Activated CD8-positive, alpha-beta memory T cell treated with anti-CD3 and anti-CD28 coated beads for 24 hours (primary cell): ENCODE data around the gene MAP2K1.

ENCODE experiments used
- DNase-seq: peaks from one replicate; pipeline ENCODE4 v3.0.0-alpha.2; 2020

Gene MAP2K1

DNA sequence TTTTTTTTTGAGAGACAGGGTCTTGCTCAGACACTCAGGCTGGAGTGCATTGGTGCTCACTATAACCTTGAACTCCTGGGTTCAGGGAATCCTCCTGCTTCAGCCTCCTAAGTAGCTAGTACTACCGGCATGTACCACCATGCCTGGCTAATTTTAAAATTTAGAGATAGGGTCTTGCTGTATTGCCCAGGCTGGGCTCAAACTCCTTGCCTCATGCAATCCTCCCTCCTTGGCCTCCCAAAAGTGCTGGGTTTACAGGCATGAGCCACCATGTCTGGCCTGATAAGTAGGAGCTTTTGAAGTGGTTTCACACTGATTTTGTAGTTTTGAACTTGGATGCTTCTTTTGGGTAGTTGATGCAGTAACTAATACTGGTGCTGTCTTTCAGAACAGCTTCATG, 7.8 kb downstream of the MAP2K1 start:
- DNase-seq, result no peak

DNA sequence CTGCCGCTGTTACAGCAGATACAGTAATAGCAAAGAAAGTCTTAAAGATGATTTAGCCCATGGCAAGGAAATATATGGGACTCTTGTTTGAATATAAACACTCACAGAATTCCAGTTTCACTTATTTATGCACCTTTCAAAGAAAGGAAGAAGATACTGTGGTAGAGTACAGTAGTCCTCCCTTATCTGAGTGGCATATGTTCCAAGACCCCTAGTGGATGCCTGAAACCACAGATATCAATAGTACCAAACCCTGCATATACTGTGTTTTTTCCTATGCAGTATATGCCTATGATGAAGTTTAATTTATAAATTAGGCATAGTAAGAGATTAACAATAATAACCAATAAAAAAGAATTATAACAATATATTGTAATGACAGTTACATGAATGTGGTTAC, 8.2 kb downstream of the MAP2K1 start:
- DNase-seq, result no peak

DNA sequence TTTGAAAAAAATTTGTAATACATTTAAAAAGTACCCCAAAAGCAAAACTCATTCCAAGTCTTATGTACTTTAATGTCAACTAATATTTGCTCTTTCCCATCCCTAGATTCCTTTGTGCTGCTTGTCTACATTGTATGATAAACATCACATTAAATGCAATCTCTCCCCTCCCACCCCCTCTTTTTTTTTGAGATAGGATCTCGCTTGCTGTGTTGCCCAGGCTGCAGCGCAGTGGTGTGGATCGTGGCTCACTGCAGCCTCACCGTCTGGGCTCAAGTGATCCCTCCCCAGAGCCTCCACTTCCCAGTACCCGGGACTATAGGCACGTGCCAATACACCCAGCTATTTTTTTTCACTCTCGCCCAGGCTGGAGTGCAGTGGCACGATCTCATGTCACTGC, 12.6 kb downstream of the MAP2K1 start:
- DNase-seq, result no peak

DNA sequence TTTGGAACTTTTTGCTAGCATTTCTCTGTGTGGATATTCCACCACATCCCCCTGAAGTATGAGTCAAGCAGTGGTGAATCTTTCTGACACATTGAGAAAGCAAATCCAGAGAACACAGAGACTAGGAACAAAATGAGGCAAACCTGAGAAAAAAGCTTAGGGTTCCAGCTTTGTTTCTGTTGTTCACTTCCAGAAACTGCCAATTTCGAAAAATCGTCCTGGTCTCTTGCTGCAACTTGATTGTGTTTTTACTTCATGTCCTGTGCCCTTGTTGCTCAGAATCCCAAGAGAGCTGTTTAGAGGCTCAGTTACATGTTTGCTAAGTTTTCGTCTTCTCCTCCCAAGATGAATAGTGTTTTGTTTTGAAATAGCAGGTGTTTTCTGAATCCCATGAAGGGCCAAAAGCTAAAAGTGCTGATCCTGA, 13.7 kb downstream of the MAP2K1 start:
- no peak for DNase-seq

DNA sequence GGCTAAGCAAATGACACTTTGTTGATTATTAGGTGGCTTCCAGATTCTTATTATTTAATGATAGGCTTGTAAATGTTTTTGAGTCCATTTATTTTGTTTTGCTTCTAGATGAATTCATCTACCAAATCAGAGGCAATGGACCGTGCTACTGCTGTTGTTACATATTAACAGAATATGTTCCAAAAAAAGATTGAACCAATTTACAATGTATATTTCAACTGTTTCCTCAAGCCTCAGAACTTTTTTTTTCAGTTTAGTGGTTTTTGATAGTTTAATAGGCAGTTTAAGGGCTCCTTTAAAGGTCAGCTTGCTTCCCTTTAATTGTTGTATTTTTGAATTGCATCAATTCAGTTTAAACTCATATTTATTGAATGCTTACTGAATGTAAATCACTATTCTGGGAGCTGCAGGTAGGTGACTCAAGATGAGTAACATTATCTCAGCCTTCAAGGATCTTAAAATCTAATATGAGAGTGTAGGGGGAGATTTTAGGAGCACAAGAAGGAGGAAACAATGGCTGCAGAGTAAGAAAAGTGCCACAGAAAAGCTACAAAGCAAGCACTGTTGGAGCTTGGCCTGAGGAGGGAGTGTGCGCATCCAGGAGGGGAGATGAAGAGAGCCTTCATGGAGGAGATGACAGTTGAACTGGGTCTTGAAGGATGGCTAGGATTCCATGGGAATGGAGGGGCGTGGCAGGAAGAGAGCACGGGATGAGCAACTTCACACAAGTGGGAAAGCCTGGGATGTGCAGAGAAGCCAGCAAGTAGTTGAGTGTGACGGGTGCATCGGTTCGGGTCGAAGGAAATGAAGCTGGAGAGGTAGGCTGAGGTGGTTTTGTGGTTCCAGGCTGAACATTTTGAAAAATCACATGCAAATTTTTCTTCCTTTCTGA, 14.7 kb downstream of the MAP2K1 start:
- no peak for DNase-seq

DNA sequence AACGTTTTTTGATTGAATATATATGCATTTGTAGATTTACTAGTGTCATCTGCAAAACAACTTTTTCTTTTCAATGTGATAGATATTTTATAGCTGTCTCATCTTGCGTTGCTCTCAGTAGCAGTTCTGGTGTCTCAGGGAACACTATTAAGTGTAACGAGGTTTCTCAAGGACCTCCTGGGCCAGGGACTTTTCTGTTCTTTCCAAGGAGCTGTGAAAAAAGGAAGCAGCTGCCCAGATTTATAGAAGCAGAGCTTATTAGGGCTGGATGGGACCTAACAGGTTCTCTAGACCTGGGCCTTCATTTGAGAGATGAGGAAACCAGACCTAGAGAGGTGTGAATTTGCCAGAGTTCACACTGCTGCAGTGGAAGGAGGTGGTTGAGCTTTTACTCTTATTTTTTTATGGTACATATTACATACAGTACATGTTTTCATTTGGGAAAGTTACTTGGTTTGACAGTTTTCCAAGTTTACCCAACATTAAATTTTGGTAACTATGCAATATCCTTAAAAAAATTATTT, 16.1 kb downstream of the MAP2K1 start:
- no peak for DNase-seq

DNA sequence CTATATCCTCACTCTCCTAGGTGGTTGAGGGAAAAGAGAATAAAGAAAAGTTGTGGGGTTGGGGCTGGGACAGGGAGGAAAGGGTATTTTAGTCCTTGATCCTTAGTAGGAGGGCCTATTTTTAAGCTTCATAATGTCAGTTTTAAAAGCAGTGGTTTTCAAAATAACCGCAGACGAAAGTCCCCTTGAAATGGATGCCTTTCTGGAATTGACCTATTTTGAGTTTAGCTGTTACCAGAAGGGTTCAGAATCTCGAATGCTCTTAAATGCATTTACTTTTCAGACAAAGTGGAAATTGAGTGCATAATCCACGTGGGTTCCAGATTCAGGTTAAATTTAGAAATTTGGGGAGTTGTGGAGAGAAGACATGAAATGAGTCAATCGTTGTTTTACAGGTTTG, 16.6 kb downstream of the MAP2K1 start:
- DNase-seq, result no peak

DNA sequence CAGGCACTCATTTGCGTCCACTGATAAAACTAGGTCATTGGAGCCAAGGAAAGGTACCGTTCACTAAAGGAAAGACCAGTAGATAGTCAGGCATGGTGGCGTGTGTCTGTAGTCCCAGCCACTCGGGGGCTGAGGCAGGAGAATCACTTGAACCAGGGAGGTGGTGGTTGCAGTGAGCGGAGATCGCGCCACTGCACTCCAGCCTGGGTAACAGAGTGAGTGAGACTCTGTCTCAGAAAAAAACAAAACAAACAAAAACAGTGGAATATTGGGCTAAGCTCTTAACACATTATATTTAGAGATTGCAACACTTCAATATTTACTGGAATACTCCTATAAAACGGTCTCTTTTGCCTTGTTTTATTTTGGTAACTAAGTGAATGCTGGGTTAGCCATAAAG, 17.4 kb downstream of the MAP2K1 start:
- no peak for DNase-seq

DNA sequence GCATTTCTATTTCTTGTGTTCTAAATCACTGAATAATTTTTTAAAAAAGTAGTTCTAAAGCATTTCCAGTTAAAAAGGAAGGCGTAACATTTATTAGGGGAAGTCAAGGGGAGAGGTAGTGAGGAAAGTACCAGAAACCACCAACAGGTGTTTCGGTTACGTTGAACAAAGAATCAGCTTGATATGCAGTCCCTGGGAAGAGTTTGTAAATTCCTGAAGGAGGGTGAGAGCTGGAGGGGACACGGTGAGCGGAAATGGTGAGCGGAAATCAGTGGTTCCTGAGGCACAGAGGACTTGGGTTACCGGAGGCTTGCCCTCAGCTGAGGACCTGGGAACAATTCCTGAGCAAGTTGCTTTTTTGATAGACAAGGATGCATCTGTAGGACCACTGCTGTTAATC, 17.8 kb downstream of the MAP2K1 start:
- DNase-seq, result no peak

DNA sequence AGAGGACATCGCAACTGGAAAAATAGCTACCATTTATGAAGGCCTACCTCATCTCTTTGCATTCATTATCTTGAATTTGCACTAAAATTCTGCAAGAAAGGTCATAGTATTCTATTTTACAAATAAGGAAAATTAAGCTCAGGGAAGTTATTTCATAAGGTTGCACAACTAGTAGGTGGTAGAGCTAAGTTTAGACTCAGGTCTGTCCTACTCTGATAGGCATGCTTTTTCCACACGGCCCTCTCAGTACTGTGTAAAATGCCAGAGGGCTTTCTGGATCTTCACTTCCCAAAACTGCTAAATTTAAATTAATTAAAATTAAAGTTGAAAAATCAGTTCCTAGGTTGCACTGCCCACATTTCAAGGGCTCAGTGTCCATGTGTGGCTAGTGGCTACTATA, 18.3 kb downstream of the MAP2K1 start:
- DNase-seq, result no peak

DNA sequence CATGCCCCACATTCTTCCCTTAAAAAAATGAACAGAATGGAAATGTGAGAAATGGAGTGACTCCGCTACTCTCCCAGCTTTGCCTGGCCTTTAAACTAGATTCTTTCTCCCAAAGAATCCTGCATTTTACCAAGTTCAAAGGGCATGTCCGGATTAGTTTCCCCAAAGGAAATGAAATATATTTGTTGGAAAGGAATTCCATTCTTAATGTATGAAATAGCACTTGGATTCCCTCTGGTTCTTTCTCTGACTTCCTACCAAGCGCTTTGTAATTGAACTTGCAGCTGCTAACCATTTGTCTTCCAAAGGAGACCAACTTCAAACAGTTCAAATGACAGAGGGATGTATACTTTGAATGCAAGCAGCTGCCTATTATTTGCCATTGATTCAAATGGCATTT, 18.9 kb downstream of the MAP2K1 start:
- no peak for DNase-seq

DNA sequence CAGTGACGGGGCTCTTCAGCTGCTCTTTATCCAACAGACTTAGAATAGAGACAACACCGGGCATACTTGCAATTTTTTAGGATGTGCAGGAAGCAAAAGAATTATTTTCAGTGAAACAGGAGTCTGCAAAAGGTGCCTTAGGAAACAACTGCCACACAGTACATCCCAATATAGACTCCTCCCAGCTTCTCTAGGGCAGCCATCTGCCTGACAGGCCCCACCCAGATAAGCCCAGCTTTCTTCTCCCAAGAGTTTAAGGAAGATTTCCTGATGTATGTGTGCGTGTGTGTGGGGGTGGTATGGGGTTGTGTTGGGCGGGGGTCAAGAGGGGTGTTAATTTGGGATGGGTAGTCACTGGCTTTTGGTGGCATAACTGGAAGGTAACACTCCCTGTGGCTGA, 21.5 kb downstream of the MAP2K1 start:
- DNase-seq, result no peak

DNA sequence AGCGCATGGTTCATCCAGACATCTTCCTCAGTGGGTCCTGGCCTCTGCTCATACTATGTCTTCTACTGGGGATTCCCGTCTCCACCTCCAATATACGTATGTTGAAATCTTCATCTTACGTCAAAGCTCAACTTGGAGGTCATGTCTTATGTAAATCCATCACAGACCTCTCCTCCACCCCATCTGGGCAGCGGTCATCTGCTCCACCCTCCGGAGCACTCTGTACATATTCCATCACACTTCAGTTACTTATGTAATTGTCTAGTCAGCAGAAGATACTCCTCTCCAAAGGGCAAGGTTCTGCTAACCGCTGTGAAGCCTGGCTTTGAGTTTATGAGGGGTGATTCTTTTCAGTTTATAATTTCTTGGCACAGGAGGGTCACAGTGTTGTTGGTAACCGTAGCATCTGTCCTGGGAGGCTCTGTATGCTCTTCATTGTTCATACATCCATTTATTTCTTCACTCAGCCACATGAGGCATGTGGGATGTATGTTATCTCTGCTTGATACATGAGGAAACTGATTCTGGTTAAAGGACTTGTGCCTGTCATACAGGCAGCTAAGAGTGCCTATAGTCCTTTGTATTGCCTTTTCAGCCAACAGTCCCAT, 22.1 kb downstream of the MAP2K1 start:
- DNase-seq, result no peak

DNA sequence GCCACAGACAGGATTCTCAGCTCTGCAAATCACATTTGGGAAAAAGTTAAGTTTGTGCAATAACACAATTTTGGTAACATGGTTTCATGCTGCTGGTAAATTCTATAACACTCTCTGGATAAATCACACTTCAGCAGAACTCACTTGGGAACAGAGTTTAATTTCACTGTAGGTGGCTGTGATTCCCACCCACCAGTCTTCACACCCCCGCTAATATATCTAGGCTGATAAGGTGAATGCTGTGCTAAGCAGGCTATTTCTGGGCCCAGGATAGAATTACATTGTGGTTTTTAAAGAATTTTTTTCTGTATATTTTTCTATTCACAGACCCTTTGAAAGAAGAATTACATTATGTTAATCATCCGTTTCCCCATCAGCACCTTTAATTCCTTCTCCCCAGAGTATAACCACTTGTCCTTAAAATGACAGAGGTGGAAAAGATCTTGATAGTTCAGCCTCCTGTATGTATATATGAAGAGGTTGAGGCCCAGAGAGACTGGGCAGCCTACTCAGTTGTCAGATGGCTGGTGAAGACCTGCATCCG, 22.9 kb downstream of the MAP2K1 start:
- DNase-seq, result no peak

DNA sequence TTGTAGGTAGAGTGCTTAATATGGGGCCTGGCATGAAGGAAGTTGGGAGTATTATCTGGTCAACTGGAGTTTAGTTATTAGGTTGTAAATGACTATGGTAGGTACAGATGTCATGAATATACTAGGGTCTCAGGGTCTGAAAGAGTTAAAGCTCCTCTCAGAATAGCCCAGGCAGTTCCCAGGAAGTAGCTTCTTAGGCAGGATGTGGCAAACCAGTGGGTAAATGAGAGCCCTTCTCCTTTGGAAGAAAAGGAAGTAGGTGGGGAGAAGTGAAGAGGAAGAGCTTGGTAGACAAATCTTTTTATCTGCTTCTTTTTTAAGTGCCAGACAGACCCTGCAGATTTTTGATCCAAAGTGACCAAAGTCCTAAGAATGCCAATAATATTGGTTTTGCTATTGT, 24.5 kb downstream of the MAP2K1 start:
- no peak for DNase-seq

DNA sequence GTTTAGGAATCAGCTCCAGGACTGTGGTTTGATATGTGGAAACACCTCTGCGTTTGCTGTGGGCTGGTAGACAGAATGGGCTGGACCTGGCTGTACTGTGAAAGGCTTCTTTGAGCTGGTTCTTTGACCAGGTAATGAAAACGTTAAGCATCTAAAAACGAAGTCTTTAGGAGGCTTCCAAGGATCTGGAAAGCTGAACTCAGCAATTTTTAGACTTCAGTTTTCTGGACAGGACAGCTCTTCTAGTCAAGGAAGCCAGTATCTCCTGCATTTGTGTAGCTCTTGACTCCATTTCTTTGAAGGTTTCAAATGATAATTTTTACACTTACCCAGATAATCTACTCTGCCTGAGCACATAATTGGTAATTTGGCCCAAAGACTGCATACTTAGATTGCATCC, 25.5 kb downstream of the MAP2K1 start:
- DNase-seq, result no peak

DNA sequence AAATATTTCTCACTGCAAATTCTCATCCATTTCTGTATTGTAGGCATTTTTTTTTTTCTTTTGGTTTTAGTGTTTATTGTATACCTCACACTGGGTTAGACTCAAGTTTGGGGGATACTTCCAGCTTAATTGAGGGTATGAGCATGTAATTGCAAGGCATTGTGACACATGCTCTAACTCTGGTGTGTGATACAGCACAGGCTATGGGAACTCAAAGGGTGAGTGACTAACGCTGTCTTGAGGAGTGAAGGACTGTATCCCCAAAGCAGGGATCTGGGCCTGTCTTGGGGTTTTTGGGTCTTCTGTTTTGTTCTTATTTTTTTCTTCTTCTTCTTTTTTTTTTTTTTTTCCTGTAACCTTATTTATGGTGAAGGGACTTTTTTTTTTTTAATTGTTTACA, 26.9 kb downstream of the MAP2K1 start:
- no peak for DNase-seq

DNA sequence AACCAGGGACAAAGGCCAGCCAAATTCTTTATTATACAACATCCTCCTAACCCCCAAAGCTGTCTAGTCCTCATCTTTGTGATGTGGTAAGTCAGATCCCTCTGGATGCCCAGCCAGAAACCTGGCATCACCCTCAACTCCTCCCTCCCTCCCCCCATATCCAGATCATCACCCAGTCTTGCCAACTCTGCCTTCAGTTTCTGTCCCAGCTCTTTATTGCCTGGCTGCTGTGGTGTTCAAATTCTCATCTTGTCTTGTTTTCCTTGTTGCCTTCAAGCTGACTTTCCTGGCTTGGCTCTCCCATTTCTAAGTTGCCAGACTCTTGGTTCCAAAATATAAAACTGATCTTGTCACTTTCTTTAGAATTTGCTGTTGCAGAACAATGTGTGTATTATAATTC, 28.6 kb downstream of the MAP2K1 start:
- DNase-seq, result no peak

DNA sequence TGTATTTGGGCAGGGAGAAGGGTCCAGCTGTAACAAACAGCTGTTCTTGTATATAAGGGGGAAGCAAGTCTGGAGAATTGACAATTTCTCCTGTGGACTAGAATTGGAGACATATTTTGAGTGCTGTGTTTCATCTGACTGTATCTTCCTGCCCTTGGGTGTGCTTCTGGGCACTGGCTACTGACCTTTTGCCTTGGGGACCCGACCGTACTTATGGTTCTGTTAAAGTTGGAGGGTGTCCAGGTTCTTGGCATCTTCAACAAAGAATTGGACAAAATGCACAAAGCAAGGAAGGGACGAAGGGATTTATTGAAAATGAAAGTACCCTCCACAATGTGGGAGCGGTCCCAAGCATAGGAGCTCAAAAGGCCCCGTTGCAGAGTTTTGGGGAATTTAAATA, 31.0 kb downstream of the MAP2K1 start:
- no peak for DNase-seq

DNA sequence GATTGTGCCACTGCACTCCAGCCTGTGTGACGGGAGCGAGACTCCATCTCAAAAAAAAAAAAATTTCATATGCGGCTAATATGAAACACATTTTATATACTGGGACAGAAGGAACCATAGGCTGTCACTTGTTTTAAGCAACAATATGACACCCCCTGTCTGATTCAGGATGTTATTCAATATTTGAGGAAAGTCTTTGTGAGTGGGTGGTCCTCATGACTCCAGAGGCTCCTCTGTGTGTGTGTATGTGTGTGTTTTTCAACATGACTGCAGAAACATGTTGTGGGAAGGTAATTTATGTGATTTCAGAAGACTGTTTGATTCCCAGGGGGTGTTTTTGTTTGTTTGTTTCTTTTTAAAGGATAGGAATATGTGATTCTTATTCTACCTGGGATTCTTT, 32.8 kb downstream of the MAP2K1 start:
- DNase-seq, result no peak

DNA sequence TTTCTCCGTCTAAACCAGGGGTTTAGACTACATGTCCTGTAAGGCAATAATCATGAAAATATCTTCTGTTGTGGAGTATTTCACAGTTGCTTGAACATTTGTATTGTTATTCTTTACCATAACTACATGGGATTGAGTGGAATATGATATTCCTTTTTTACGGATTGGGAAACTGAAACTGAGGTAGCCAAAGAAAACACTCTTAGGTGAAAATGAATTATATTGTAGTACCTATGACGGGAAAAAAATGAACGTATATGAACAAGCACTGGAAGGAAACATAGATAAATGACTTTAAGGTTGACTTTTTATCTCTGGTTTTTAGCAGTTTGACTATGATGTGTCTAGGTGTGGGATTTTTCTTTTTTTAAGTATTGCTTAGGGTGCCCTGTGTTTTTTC, 35.6 kb downstream of the MAP2K1 start:
- no peak for DNase-seq

DNA sequence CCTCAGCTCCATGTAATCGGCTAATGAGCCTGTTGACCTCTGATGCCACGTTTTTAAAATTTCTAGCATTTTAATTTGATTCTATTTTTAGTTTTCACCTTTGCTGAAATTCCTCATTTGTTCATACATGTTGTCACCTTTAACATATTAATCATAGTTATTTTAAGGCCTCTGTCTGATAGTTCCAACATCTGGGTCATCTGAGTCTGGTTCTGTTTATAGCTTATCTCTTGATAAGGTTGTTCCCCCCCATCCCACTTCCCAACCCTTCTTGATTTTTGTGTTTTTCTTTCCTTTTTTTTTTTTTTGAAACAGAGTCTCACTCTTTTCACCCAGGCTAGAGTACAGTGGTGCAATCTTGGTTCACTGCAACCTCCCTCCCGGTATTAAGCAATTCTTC, 36.4 kb downstream of the MAP2K1 start:
- no peak for DNase-seq

DNA sequence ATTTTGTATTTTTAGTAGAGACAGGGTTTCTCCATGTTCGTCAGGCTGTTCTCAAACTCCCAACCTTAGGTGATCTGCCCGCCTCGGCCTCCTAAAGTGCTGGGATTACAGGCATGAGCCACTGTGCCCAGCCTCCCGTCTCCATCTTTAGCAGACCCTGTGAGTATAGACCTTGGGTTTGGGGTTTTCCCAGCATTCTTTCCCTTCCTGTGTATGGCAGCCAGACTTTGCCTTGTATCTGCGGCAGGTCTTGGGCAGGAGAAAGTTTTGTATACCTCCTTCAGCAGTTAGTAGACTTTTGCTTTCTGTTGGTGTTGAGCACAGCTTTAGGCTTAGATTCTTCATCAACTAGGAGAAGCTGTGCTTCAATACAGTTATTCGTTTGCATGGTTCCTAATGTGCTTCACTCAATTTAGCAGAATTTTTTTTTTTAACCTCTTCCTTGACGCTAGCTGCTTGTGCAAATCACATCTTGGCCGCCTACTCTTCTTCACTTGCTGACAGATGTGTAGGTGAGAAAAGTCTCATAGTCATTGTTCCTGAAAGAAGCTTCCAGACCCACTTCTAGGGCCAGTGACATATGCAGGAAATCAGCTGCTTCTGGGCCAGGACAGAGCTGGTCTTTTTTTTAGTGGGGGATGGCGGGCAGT, 38.4 kb downstream of the MAP2K1 start:
- DNase-seq, result no peak

DNA sequence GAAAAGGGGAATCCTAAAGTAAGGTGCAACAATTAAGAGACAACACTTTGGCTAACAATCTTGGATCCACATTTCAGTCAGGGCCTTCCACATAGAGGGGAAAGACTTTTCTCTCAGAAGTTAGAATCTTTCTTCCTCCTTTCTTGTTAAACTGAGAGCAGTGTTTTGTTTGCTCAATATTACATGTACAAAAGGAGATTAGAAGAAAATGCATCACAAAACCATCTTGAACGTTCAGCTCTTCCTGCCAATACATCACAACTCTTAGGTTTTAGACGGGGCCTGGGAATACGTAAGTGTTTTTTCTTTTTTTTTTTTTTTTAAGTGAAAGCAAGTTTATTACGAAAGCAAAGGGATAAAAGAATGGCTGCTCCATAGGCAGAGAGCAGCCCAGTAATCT, 39.1 kb downstream of the MAP2K1 start:
- no peak for DNase-seq
